HG02763 (cell line): ENCODE results near the gene LRCOL1.

Experiments used
- ATAC-seq: cut with Tn5 transposase; IDR thresholded peaks from one replicate; pipeline ENCODE4 v1.9.1; 2021; ENCODE audit warnings: mild to moderate bottlenecking, moderate library complexity; ENCODE audit not compliant: unreplicated experiment

Gene LRCOL1

GRCh38 chr12:132637811-132638210 lies 27.4 kb upstream of the LRCOL1 start:
- ATAC-seq: no peak

GRCh38 chr12:132635076-132635955 lies 24.9 kb upstream of the LRCOL1 start:
- no peak for ATAC-seq

- ATAC-seq: no peak
Measured at GRCh38 chr12:132634411-132634990, 24.1 kb upstream of the LRCOL1 start.

GRCh38 chr12:132633901-132634300 lies 23.5 kb upstream of the LRCOL1 start:
- no peak for ATAC-seq

GRCh38 chr12:132633398-132633797 lies 23.0 kb upstream of the LRCOL1 start:
- no peak for ATAC-seq

- no peak for ATAC-seq
Measured at GRCh38 chr12:132632521-132633228, 22.3 kb upstream of the LRCOL1 start.

- no peak for ATAC-seq
Measured at GRCh38 chr12:132631666-132632065, 21.3 kb upstream of the LRCOL1 start.

GRCh38 chr12:132630672-132631071 lies 20.3 kb upstream of the LRCOL1 start:
- ATAC-seq: no peak

- ATAC-seq: no peak
Measured at GRCh38 chr12:132629330-132629729, 18.9 kb upstream of the LRCOL1 start.

GRCh38 chr12:132625731-132626430 lies 15.5 kb upstream of the LRCOL1 start:
- no peak for ATAC-seq

GRCh38 chr12:132624910-132625630 lies 14.7 kb upstream of the LRCOL1 start:
- ATAC-seq: no peak

GRCh38 chr12:132624186-132624855 lies 13.9 kb upstream of the LRCOL1 start:
- ATAC-seq: no peak

GRCh38 chr12:132623072-132623869 lies 12.9 kb upstream of the LRCOL1 start:
- no peak for ATAC-seq

GRCh38 chr12:132622437-132623071 lies 12.2 kb upstream of the LRCOL1 start:
- no peak for ATAC-seq

GRCh38 chr12:132621657-132622435 lies 11.5 kb upstream of the LRCOL1 start:
- no peak for ATAC-seq

- no peak for ATAC-seq
Measured at GRCh38 chr12:132620899-132621656, 10.7 kb upstream of the LRCOL1 start.
